ENCODE results near the gene TLR8.

Gene TLR8

DNA sequence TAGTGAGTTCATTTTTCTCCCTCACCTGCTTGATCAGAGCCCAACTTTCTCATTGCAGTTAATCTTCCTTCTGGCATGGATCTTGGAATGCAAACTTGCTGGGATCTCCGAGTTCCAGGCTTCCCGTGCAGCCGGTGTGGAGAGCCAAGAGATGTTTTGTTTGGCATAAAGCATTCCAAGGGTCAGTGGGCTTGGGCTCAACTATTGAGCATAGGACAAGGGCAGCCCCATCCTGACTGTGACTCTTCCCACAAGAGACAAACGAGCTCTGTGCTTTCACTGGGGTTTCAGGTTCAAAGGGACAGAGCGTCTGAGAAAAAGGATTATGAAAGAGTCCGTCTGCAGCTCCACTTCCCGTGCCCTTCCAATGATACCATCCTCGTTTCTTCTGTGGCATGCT, 29.0 kb upstream of the TLR8 start:
- Histone ChIP-seq H3K27ac (ENCODE audit: low read depth, low read length) (no peak overlapping the region), H2AFZ (ENCODE audit: insufficient read depth, low read length, poor library complexity) (no peak overlapping the region), H3K18ac (ENCODE audit: low read length) (no peak overlapping the region), H3K79me2 (ENCODE audit: control insufficient read depth, insufficient read depth, low read length, poor library complexity) (no peaks in the 10 kb centered on the region), H2AK5ac (ENCODE audit: low read length) (no peak overlapping the region), H3K27me3 (ENCODE audit: insufficient read depth, low read length) (no peaks in the 10 kb centered on the region), H3K4me2 (ENCODE audit: low read length) (no peak overlapping the region), H4K91ac (ENCODE audit: low read depth, low read length) (peak overlapping the region; percentile 37), H2BK12ac (ENCODE audit: low read length) (no peak overlapping the region), H3K36me3 (ENCODE audit: control insufficient read depth in 1 of 2, insufficient read depth in 2 of 2, low read length in 2 of 2) (no peaks in the 10 kb centered on the region), H3K4me1 (ENCODE audit: control insufficient read depth in 1 of 2, insufficient read depth in 2 of 2, low read length in 2 of 2) (peaks cover under 1 to 4% of the 10 kb centered on the region in 2 experiments), H4K12ac (ENCODE audit: low read depth, low read length) (no peak overlapping the region), H3K14ac (ENCODE audit: low read length) (no peak overlapping the region), H3K9ac (ENCODE audit: low read length) (no peak overlapping the region), H3K4ac (ENCODE audit: low read depth, low read length) (no peak overlapping the region), H2BK120ac (ENCODE audit: insufficient read depth, low read length, poor library complexity) (peak overlapping the region; percentile 76), H3K79me1 (ENCODE audit: low read length) (peaks cover 4% of the 10 kb centered on the region), H2BK5ac (ENCODE audit: low read depth, low read length, poor library complexity) (no peak overlapping the region), H3K23ac (ENCODE audit: low read length) (no peak overlapping the region), H4K8ac (ENCODE audit: low read depth, low read length) (no peak overlapping the region), H3K9me3 (ENCODE audit: insufficient read depth, low read depth, low read length) (no peaks in the 10 kb centered on the region), H3K4me3 (ENCODE audit: low read depth, low read length) (no peak overlapping the region)
- no peak for DNase-seq
- no CpG with 5 or more reads among the region's 8 CpGs for WGBS (ENCODE audit: extremely low coverage, insufficient coverage, insufficient read length)

- H3K23ac ChIP-seq (ENCODE audit: low read length), result no peak overlapping the region
- no peak overlapping the region for H3K9ac ChIP-seq (ENCODE audit: low read length)
- no peak overlapping the region for H4K91ac ChIP-seq (ENCODE audit: low read depth, low read length)
- WGBS (ENCODE audit: extremely low coverage, insufficient coverage, insufficient read length), result no CpG with 5 or more reads among the region's 1 CpG
- peaks cover 3% of the 10 kb centered on the region for H3K79me1 ChIP-seq (ENCODE audit: low read length)
- H2AFZ ChIP-seq (ENCODE audit: insufficient read depth, low read length, poor library complexity), result no peak overlapping the region
- H3K36me3 ChIP-seq (ENCODE audit: control insufficient read depth in 1 of 2, insufficient read depth in 2 of 2, low read length in 2 of 2), result no peaks in the 10 kb centered on the region
- no peak for DNase-seq
- H4K8ac ChIP-seq (ENCODE audit: low read depth, low read length), result no peak overlapping the region
- no peak overlapping the region for H3K18ac ChIP-seq (ENCODE audit: low read length)
- peaks cover 0 to 3% of the 10 kb centered on the region in 2 experiments for H3K4me1 ChIP-seq (ENCODE audit: control insufficient read depth in 1 of 2, insufficient read depth in 2 of 2, low read length in 2 of 2)
- no peak overlapping the region for H3K4me2 ChIP-seq (ENCODE audit: low read length)
- H2BK120ac ChIP-seq (ENCODE audit: insufficient read depth, low read length, poor library complexity), result no peak overlapping the region
- H2AK5ac ChIP-seq (ENCODE audit: low read length), result no peak overlapping the region
- H3K4ac ChIP-seq (ENCODE audit: low read depth, low read length), result no peak overlapping the region
- H3K4me3 ChIP-seq (ENCODE audit: low read depth, low read length), result no peak overlapping the region
- H2BK5ac ChIP-seq (ENCODE audit: low read depth, low read length, poor library complexity), result no peak overlapping the region
- H3K27me3 ChIP-seq (ENCODE audit: insufficient read depth, low read length), result no peaks in the 10 kb centered on the region
- no peak overlapping the region for H2BK12ac ChIP-seq (ENCODE audit: low read length)
- H3K79me2 ChIP-seq (ENCODE audit: control insufficient read depth, insufficient read depth, low read length, poor library complexity), result no peaks in the 10 kb centered on the region
- H3K9me3 ChIP-seq (ENCODE audit: insufficient read depth, low read depth, low read length), result no peaks in the 10 kb centered on the region
- H4K12ac ChIP-seq (ENCODE audit: low read depth, low read length), result no peak overlapping the region
- no peak overlapping the region for H3K14ac ChIP-seq (ENCODE audit: low read length)
- peak overlapping the region; percentile 41 for H3K27ac ChIP-seq (ENCODE audit: low read depth, low read length)
Measured at GRCh38 chrX:12878536-12878935, 27.9 kb upstream of the TLR8 start.

DNA sequence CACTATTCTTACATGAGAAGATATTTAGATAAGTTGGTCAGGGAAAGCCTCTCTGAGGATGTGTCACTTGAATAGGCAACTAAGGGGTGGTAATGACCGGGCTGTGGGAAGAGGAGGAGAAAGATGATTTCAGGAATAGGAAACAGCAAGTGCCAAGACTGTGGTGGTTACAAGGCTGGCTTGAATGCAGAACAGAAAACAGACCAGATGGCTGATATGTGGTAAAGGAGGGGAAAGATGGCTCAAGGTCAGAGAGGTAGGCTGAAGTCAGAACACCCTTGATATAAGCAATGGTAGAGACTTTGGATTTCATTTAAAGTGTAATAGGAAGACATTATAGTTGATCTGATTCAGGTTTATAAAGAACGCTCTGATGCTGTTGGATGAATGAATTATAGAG, 24.5 kb upstream of the TLR8 start:
- Histone ChIP-seq H2BK120ac (ENCODE audit: insufficient read depth, low read length, poor library complexity) (no peak overlapping the region), H3K14ac (ENCODE audit: low read length) (no peak overlapping the region), H3K4me2 (ENCODE audit: low read length) (no peak overlapping the region), H3K23ac (ENCODE audit: low read length) (no peak overlapping the region), H3K36me3 (ENCODE audit: control insufficient read depth in 1 of 2, insufficient read depth in 2 of 2, low read length in 2 of 2) (no peaks in the 10 kb centered on the region), H2BK5ac (ENCODE audit: low read depth, low read length, poor library complexity) (no peak overlapping the region), H3K9me3 (ENCODE audit: insufficient read depth, low read depth, low read length) (no peaks in the 10 kb centered on the region), H3K27ac (ENCODE audit: low read depth, low read length) (no peak overlapping the region), H2AFZ (ENCODE audit: insufficient read depth, low read length, poor library complexity) (no peak overlapping the region), H3K4me1 (ENCODE audit: control insufficient read depth in 1 of 2, insufficient read depth in 2 of 2, low read length in 2 of 2) (peaks cover 0 to 3% of the 10 kb centered on the region in 2 experiments), H3K4ac (ENCODE audit: low read depth, low read length) (no peak overlapping the region), H3K79me1 (ENCODE audit: low read length) (peaks cover 3% of the 10 kb centered on the region), H4K8ac (ENCODE audit: low read depth, low read length) (no peak overlapping the region), H2BK12ac (ENCODE audit: low read length) (no peak overlapping the region), H4K91ac (ENCODE audit: low read depth, low read length) (no peak overlapping the region), H3K4me3 (ENCODE audit: low read depth, low read length) (no peak overlapping the region), H3K9ac (ENCODE audit: low read length) (no peak overlapping the region), H3K79me2 (ENCODE audit: control insufficient read depth, insufficient read depth, low read length, poor library complexity) (no peaks in the 10 kb centered on the region), H2AK5ac (ENCODE audit: low read length) (no peak overlapping the region), H3K18ac (ENCODE audit: low read length) (no peak overlapping the region), H4K12ac (ENCODE audit: low read depth, low read length) (no peak overlapping the region), H3K27me3 (ENCODE audit: insufficient read depth, low read length) (no peaks in the 10 kb centered on the region)
- DNase-seq, result no peak
- no CpG with 5 or more reads among the region's 2 CpGs for WGBS (ENCODE audit: extremely low coverage, insufficient coverage, insufficient read length)

DNA sequence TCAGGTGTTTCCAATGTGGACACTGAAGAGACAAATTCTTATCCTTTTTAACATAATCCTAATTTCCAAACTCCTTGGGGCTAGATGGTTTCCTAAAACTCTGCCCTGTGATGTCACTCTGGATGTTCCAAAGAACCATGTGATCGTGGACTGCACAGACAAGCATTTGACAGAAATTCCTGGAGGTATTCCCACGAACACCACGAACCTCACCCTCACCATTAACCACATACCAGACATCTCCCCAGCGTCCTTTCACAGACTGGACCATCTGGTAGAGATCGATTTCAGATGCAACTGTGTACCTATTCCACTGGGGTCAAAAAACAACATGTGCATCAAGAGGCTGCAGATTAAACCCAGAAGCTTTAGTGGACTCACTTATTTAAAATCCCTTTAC, 20.9 kb upstream of the TLR8 start:
- Histone ChIP-seq H3K4me1 (ENCODE audit: control insufficient read depth in 1 of 2, insufficient read depth in 2 of 2, low read length in 2 of 2) (no peaks in the 10 kb centered on the region), H3K36me3 (ENCODE audit: control insufficient read depth in 1 of 2, insufficient read depth in 2 of 2, low read length in 2 of 2) (no peaks in the 10 kb centered on the region), H3K4ac (ENCODE audit: low read depth, low read length) (no peak overlapping the region), H2BK120ac (ENCODE audit: insufficient read depth, low read length, poor library complexity) (no peak overlapping the region), H3K4me3 (ENCODE audit: low read depth, low read length) (no peak overlapping the region), H3K27ac (ENCODE audit: low read depth, low read length) (no peak overlapping the region), H3K23ac (ENCODE audit: low read length) (no peak overlapping the region), H2AFZ (ENCODE audit: insufficient read depth, low read length, poor library complexity) (no peak overlapping the region), H3K9me3 (ENCODE audit: insufficient read depth, low read depth, low read length) (no peaks in the 10 kb centered on the region), H3K9ac (ENCODE audit: low read length) (no peak overlapping the region), H4K91ac (ENCODE audit: low read depth, low read length) (no peak overlapping the region), H4K8ac (ENCODE audit: low read depth, low read length) (no peak overlapping the region), H3K14ac (ENCODE audit: low read length) (no peak overlapping the region), H3K18ac (ENCODE audit: low read length) (no peak overlapping the region), H3K79me1 (ENCODE audit: low read length) (no peaks in the 10 kb centered on the region), H3K79me2 (ENCODE audit: control insufficient read depth, insufficient read depth, low read length, poor library complexity) (no peaks in the 10 kb centered on the region), H2BK12ac (ENCODE audit: low read length) (no peak overlapping the region), H2AK5ac (ENCODE audit: low read length) (no peak overlapping the region), H4K12ac (ENCODE audit: low read depth, low read length) (no peak overlapping the region), H2BK5ac (ENCODE audit: low read depth, low read length, poor library complexity) (no peak overlapping the region), H3K27me3 (ENCODE audit: insufficient read depth, low read length) (no peaks in the 10 kb centered on the region), H3K4me2 (ENCODE audit: low read length) (no peak overlapping the region)
- no CpG with 5 or more reads among the region's 5 CpGs for WGBS (ENCODE audit: extremely low coverage, insufficient coverage, insufficient read length)
- DNase-seq, result no peak

All from trophoblast cell (in vitro differentiated cells and primary cell).